HepG2 (cell line): ENCODE data around the gene FRMPD2. TPM values are rescaled to one million over a fixed set of nuclear protein-coding genes. Genes with fewer than 3 reads are reported as not detected.

Experiments
- ARID3A ChIP-seq: IDR thresholded peaks from 2 replicates; pipeline ENCODE4 v1.6.1; 2012; ENCODE audit warnings: low read depth, low read length, improper control_type of control experiment
- E2F2 ChIP-seq: sonication (generic); formaldehyde crosslinking; IDR thresholded peaks from 2 replicates; pipeline ENCODE4 v1.4.0; 2020; ENCODE audit warnings: missing genetic modification reagents, borderline replicate concordance
- HHEX ChIP-seq: IDR thresholded peaks from 2 replicates; pipeline ENCODE4 v1.6.1; 2016; ENCODE audit warnings: control low read depth
- HNRNPLL ChIP-seq: fragments of 200-400 bp; formaldehyde crosslinking; IDR thresholded peaks from 2 replicates; pipeline ENCODE4 v1.6.1; 2017; ENCODE audit warnings: mild to moderate bottlenecking, low read depth, low read length; ENCODE audit not compliant: poor library complexity, severe bottlenecking
- KDM2A ChIP-seq: sonication (generic); formaldehyde crosslinking; IDR thresholded peaks from 2 replicates; pipeline ENCODE4 v1.4.0; 2020; ENCODE audit warnings: low read depth, missing genetic modification reagents, borderline replicate concordance
- MAF1 ChIP-seq: sonication (generic); formaldehyde crosslinking; IDR thresholded peaks from 2 replicates; pipeline ENCODE4 v1.5.0; 2020; ENCODE audit warnings: missing genetic modification reagents, borderline replicate concordance
- MYPOP ChIP-seq: sonication (generic); formaldehyde crosslinking; IDR thresholded peaks from 2 replicates; pipeline ENCODE4 v1.8.1; 2023; ENCODE audit warnings: mild to moderate bottlenecking, moderate library complexity, missing genetic modification reagents
- NFYB ChIP-seq: sonication (generic); formaldehyde crosslinking; IDR thresholded peaks from 2 replicates; pipeline ENCODE4 v1.4.0; 2020; ENCODE audit warnings: missing genetic modification reagents
- NRL ChIP-seq: sonication (generic); formaldehyde crosslinking; IDR thresholded peaks from 2 replicates; pipeline ENCODE4 v1.5.0; 2020; ENCODE audit warnings: missing genetic modification reagents, mild to moderate bottlenecking, moderate library complexity, borderline replicate concordance
- REST ChIP-seq, 2 experiments: IDR thresholded peaks; 2 replicates each; pipeline ENCODE4 v1.6.1; 2011 to 2012; ENCODE audit warnings: low read length in 2 of 2, borderline replicate concordance in 1 of 2, low read depth in 1 of 2, mild to moderate bottlenecking in 1 of 2, moderate library complexity in 1 of 2
- REXO4 ChIP-seq: sonication (generic); formaldehyde crosslinking; IDR thresholded peaks from 2 replicates; pipeline ENCODE4 v1.8.0; 2022; ENCODE audit warnings: missing genetic modification reagents, mild to moderate bottlenecking, borderline replicate concordance
- TAF15 ChIP-seq: fragments of 200-400 bp; formaldehyde crosslinking; IDR thresholded peaks from one replicate; pipeline ENCODE4 v1.6.1; 2018; ENCODE audit warnings: mild to moderate bottlenecking, low read depth, low read length; ENCODE audit not compliant: poor library complexity, severe bottlenecking
- TGIF2 ChIP-seq: IDR thresholded peaks from 2 replicates; pipeline ENCODE4 v1.6.1; 2016; ENCODE audit warnings: control low read depth, missing compliant biosample characterization
- ZHX1 ChIP-seq: sonication (generic); formaldehyde crosslinking; IDR thresholded peaks from 2 replicates; pipeline ENCODE4 v1.8.1; 2022; ENCODE audit warnings: low read depth, mild to moderate bottlenecking, missing genetic modification reagents
- ZNF44 ChIP-seq: sonication (generic); formaldehyde crosslinking; IDR thresholded peaks from 2 replicates; pipeline ENCODE4 v1.5.1; 2020; ENCODE audit warnings: mild to moderate bottlenecking, missing genetic modification reagents
- ZNF879 ChIP-seq: sonication (generic); formaldehyde crosslinking; IDR thresholded peaks from 2 replicates; pipeline ENCODE4 v1.8.1; 2023; ENCODE audit warnings: missing genetic modification reagents
- ZSCAN21 ChIP-seq: sonication (generic); formaldehyde crosslinking; IDR thresholded peaks from 2 replicates; pipeline ENCODE4 v1.8.0; 2022; ENCODE audit warnings: mild to moderate bottlenecking, missing genetic modification reagents, moderate library complexity, borderline replicate concordance
- polyA plus RNA-seq, 8 experiments: library from polyadenylated mRNA; depleted of rRNA in 3 of 8; stranded (reverse) in 7 of 8; unstranded in 1 of 8; fragments of >200 nt; fragmentation: Illumina TruSeq in 4 of 8; extraction: Trizol in 4 of 8; gene quantifications; 2 replicates each; pipeline versions ENCODE4 v1.2.1 to v1.2.3, GENCODE V29; 2011 to 2016; ENCODE audit warnings: low read depth in 4 of 8, missing spikeins in 1 of 8, mixed read lengths in 1 of 8; ENCODE audit not compliant: insufficient read depth in 1 of 8
- total RNA-seq, 5 experiments: library from RNA; depleted of rRNA; stranded (reverse); fragments of >200 nt; fragmentation: Illumina TruSeq; extraction: Trizol; gene quantifications; 2 replicates each; pipeline ENCODE4 v1.2.3, GENCODE V29; 2016; ENCODE audit warnings: low read depth in 1 of 5

The FRMPD2 gene
- total and polyA plus RNA-seq, 2 of the 13 experiments (the other 11 are each of a cell fraction or from before 2014, with no cell fraction given) = 0.45 to 1.3 TPM

GRCh38 chr10:48306265-48306869, 31.9 kb upstream of the FRMPD2 start, which contains the start of gene MAPK8 (continued):
- TF ChIP-seq ARID3A (no peak), MAF1 (CRISPR knock-in tag) (no peak), TGIF2 (CRISPR knock-in tag) (no peak; the same call in 1 of the 2 replicates), NFYB (peak; percentile 55; the same call in 1 of the 2 replicates), ZSCAN21 (CRISPR knock-in tag) (0 out of 2 replicates have a peak, but pooled peaks have one; percentile 72), ZNF44 (CRISPR knock-in tag) (no peak; the same call in 1 of the 2 replicates), REST (IDR thresholded peaks at IDR 0.05; ENCODE audit: borderline replicate concordance in 1 of 2, low read depth in 1 of 2, low read length in 2 of 2) (0 out of 4 replicates have a peak, but pooled peaks of 1 of the 2 experiments have one; percentile 18), ZNF879 (CRISPR knock-in tag) (peak; percentile 66; the same call in 1 of the 2 replicates), HNRNPLL (peak; percentile 78), NRL (CRISPR knock-in tag) (peak; percentile 87), HHEX (CRISPR knock-in tag) (no peak), E2F2 (CRISPR knock-in tag) (no peak), REXO4 (CRISPR knock-in tag) (no peak), MYPOP (CRISPR knock-in tag) (peak; percentile 87), TAF15 (no peak), KDM2A (CRISPR knock-in tag) (peak; percentile 57; the same call in 1 of the 2 replicates), ZHX1 (no peak; the same call in none of the 2 replicates)
